PC-3 (cell line): ENCODE results near the gene SAG.

ENCODE experiments used
- EZH2 ChIP-seq: fragments of 300-600 bp; sonication (generic); IDR thresholded peaks from one replicate; pipeline ENCODE4 v1.6.1; 2017; ENCODE audit warnings: antibody characterized with exemption, mild to moderate bottlenecking, low read length; ENCODE audit not compliant: unreplicated experiment
- EZH2phosphoT487 ChIP-seq: fragments of 300-600 bp; sonication (generic); IDR thresholded peaks from 2 replicates; pipeline ENCODE4 v1.6.1; 2018; ENCODE audit warnings: mild to moderate bottlenecking, antibody characterized with exemption, low read length, borderline replicate concordance
- TF ChIP-seq, protein P1 (sequence below): fragments of 300-600 bp; sonication (generic); conservative IDR thresholded peaks from 2 replicates; pipeline ENCODE4 v1.5.1; 2017; ENCODE audit warnings: antibody characterized with exemption, low read depth, mild to moderate bottlenecking, low read length

DNA sequence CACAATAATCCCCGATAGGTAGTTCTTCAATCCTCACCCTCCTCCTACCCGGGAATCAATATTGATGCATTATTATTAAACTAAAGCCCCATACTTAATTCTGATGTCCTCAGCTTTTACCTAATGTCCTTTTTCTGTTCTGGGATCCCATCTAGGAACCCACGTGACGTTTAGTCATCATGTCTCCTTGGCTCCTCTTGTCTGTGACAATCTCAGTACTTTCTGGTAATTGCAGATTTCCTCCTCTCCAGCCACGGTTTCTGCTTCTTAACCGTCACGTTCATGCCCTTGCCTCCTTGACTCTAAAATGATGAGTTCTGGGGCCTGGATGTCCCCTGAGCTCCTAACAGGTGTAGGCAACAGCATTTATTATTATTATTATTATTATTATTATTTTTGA is 43.8 kb downstream of the SAG start:
- TF ChIP-seq, protein P1, sequence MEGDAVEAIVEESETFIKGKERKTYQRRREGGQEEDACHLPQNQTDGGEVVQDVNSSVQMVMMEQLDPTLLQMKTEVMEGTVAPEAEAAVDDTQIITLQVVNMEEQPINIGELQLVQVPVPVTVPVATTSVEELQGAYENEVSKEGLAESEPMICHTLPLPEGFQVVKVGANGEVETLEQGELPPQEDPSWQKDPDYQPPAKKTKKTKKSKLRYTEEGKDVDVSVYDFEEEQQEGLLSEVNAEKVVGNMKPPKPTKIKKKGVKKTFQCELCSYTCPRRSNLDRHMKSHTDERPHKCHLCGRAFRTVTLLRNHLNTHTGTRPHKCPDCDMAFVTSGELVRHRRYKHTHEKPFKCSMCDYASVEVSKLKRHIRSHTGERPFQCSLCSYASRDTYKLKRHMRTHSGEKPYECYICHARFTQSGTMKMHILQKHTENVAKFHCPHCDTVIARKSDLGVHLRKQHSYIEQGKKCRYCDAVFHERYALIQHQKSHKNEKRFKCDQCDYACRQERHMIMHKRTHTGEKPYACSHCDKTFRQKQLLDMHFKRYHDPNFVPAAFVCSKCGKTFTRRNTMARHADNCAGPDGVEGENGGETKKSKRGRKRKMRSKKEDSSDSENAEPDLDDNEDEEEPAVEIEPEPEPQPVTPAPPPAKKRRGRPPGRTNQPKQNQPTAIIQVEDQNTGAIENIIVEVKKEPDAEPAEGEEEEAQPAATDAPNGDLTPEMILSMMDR, result no peak
- TF ChIP-seq EZH2 (no peak), EZH2phosphoT487 (no peak)
